A673 (cell line): ENCODE results near the gene ZFPM1.

ENCODE experiments used
- EZH2 ChIP-seq: fragments of 200-600 bp; sonication (generic); IDR thresholded peaks from 2 replicates; pipeline ENCODE4 v1.6.1; 2017; ENCODE audit warnings: borderline replicate concordance, low read depth, mild to moderate bottlenecking, mixed read lengths, antibody characterized with exemption, low read length; ENCODE audit not compliant: poor library complexity, severe bottlenecking
- TF ChIP-seq, protein P1 (sequence below): fragments of 300-800, 200-600 bp; sonication (generic); conservative IDR thresholded peaks from 2 replicates; pipeline ENCODE4 v1.5.1; 2017; ENCODE audit warnings: low read depth, mild to moderate bottlenecking, antibody characterized with exemption, low read length, moderate library complexity, mixed read lengths

- TF ChIP-seq, protein P1, sequence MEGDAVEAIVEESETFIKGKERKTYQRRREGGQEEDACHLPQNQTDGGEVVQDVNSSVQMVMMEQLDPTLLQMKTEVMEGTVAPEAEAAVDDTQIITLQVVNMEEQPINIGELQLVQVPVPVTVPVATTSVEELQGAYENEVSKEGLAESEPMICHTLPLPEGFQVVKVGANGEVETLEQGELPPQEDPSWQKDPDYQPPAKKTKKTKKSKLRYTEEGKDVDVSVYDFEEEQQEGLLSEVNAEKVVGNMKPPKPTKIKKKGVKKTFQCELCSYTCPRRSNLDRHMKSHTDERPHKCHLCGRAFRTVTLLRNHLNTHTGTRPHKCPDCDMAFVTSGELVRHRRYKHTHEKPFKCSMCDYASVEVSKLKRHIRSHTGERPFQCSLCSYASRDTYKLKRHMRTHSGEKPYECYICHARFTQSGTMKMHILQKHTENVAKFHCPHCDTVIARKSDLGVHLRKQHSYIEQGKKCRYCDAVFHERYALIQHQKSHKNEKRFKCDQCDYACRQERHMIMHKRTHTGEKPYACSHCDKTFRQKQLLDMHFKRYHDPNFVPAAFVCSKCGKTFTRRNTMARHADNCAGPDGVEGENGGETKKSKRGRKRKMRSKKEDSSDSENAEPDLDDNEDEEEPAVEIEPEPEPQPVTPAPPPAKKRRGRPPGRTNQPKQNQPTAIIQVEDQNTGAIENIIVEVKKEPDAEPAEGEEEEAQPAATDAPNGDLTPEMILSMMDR: no peak
- TF ChIP-seq EZH2: no peak
Measured at GRCh38 chr16:88531931-88532433, 78.9 kb downstream of the ZFPM1 start.
